HEK293 (cell line): ENCODE results near the gene GBP5.
"Not testable (repeated sequence)": the region's sequence is repeated elsewhere in the genome, so short reads cannot be mapped to it uniquely, and the experiment has no call there.

Experiments used
- SETDB1 ChIP-seq: IDR thresholded peaks from one replicate; pipeline ENCODE4 v1.6.1; 2017; ENCODE audit warnings: mild to moderate bottlenecking, low read length, moderate library complexity, mixed read lengths; ENCODE audit not compliant: insufficient read length
- ZNF169 ChIP-seq: fragments of 450-650 bp; formaldehyde crosslinking; IDR thresholded peaks from 2 replicates; pipeline ENCODE4 v1.5.1; 2016; ENCODE audit warnings: missing biosample characterization, missing genetic modification characterization
- ZNF23 ChIP-seq: fragments of 450-650 bp; formaldehyde crosslinking; IDR thresholded peaks from 2 replicates; pipeline ENCODE4 v1.5.1; 2016; ENCODE audit warnings: missing biosample characterization, missing genetic modification characterization, borderline replicate concordance
- ZNF350 ChIP-seq: fragments of 450-650 bp; formaldehyde crosslinking; IDR thresholded peaks from 2 replicates; pipeline ENCODE4 v1.5.0; 2017; ENCODE audit warnings: missing biosample characterization, mild to moderate bottlenecking, missing genetic modification characterization
- ZNF391 ChIP-seq: fragments of 450-650 bp; formaldehyde crosslinking; IDR thresholded peaks from 2 replicates; pipeline ENCODE4 v1.5.1; 2016; ENCODE audit warnings: low read depth, missing biosample characterization, missing genetic modification characterization, borderline replicate concordance
- ZNF548 ChIP-seq: fragments of 450-650 bp; formaldehyde crosslinking; IDR thresholded peaks from 2 replicates; pipeline ENCODE4 v1.5.1; 2016; ENCODE audit warnings: missing biosample characterization, missing genetic modification characterization
- ZNF660 ChIP-seq: fragments of 450-650 bp; IDR thresholded peaks from 2 replicates; pipeline ENCODE4 v1.5.1; 2018; ENCODE audit warnings: missing biosample characterization, mild to moderate bottlenecking, missing genetic modification characterization
- ZNF76 ChIP-seq: fragments of 450-650 bp; formaldehyde crosslinking; IDR thresholded peaks from 2 replicates; pipeline ENCODE4; 2016; ENCODE audit warnings: low read depth, missing biosample characterization, missing genetic modification characterization, borderline replicate concordance
- TF ChIP-seq, protein P1 (sequence below): fragments of 450-650 bp; formaldehyde crosslinking; IDR thresholded peaks from 2 replicates; pipeline ENCODE4 v1.5.1; 2016; ENCODE audit warnings: missing biosample characterization, missing genetic modification characterization

DNA sequence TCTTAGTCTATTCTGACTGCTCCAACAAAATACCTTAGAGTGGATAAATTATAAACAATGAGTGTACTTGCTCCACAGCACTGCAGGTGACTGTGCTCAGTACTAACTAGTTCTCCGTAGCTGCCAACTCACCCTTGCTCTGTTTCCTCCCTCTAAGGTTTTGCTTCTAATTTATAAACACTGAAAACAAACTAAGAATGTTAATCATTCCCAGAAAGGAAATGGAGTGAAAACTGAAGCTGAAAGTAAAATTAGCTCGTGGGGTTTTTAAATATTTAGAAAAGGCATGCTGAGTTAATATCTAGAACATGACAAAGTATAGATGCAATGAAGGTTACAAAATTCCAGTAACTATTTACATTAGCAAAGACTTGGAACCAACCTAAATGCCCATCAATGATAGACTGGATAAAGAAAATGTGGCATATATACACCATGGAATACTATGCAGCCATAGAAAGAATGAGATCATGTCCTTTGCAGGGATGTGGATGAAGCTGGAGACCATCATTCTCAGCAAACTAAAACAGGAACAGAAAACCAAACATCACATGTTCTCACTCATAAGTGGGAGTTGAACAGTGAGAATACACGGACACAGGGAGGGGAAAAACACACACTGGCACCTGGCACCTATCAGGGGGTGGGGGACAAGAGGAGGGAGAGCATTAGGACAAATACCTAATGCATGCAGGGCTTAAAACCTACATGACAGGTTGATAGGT, 27.2 kb upstream of the GBP5 start:
- TF ChIP-seq ZNF23 (tag by site-specific recombination); ZNF391 (tag by site-specific recombination); ZNF548; ZNF76 (tag by site-specific recombination); SETDB1; ZNF660; ZNF169 (tag by site-specific recombination); ZNF350: not testable (repeated sequence)
- TF ChIP-seq, protein P1, sequence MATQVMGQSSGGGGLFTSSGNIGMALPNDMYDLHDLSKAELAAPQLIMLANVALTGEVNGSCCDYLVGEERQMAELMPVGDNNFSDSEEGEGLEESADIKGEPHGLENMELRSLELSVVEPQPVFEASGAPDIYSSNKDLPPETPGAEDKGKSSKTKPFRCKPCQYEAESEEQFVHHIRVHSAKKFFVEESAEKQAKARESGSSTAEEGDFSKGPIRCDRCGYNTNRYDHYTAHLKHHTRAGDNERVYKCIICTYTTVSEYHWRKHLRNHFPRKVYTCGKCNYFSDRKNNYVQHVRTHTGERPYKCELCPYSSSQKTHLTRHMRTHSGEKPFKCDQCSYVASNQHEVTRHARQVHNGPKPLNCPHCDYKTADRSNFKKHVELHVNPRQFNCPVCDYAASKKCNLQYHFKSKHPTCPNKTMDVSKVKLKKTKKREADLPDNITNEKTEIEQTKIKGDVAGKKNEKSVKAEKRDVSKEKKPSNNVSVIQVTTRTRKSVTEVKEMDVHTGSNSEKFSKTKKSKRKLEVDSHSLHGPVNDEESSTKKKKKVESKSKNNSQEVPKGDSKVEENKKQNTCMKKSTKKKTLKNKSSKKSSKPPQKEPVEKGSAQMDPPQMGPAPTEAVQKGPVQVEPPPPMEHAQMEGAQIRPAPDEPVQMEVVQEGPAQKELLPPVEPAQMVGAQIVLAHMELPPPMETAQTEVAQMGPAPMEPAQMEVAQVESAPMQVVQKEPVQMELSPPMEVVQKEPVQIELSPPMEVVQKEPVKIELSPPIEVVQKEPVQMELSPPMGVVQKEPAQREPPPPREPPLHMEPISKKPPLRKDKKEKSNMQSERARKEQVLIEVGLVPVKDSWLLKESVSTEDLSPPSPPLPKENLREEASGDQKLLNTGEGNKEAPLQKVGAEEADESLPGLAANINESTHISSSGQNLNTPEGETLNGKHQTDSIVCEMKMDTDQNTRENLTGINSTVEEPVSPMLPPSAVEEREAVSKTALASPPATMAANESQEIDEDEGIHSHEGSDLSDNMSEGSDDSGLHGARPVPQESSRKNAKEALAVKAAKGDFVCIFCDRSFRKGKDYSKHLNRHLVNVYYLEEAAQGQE (tag by site-specific recombination): not testable (repeated sequence)
